ENCODE data around the gene PDRG1. TPM values are rescaled to one million over a fixed set of nuclear protein-coding genes. Genes with fewer than 3 reads are reported as not detected.

The PDRG1 gene
- 4.3 and 4.8 TPM in 2 replicates for total RNA-seq

GRCh38 chr20:31951530-31952453, at the start of gene PDRG1:
PDRG1 (minus strand) TSS chr20:31952046; CDS start chr20:31951961, 85 bp downstream.

DNA sequence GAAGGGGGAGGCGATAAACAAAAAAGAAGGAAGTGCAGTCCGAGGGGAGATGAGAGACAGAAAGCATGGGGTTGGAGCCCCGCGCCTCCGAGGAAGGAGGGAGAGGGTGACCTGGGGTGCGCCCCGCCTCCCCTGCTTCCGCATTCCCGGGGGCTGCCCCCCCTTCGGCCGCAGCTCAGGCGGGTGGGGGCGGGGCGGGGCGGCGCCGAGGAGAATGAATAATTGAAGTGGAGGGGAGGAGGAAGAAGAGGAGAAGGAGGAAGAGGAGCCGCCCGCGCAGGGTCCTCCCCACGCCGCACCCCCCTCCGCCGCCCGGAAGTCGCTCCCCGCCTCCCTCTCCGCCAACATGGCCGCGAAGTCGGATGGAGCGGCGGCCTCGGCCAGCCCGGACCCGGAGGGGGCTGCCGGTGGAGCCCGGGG, 16.0 kb upstream of the PDRG1 start, which contains the start of gene XKR7:
Gene XKR7 (plus strand): TSS at position 322 of the 420 bp plus-strand sequence. CDS start 25 bp downstream, at position 347.

Other genes starting within 250 kb of the PDRG1 start
- 116 and 129 TPM in 2 replicates for gene BCL2L1, start 229.2 kb downstream of the PDRG1 start, total RNA-seq
- gene TPX2, start 212.8 kb downstream of the PDRG1 start, total RNA-seq = 3.4 and 7.0 TPM in 2 replicates
- gene MYLK2, start 132.7 kb downstream of the PDRG1 start, total RNA-seq = not detected in 2 replicates
- not detected in 2 replicates for gene FOXS1, start 106.4 kb downstream of the PDRG1 start, total RNA-seq
- not detected in 2 replicates for gene DUSP15, start 81.5 kb downstream of the PDRG1 start, total RNA-seq
- not detected in 2 replicates for gene TTLL9, start 81.4 kb downstream of the PDRG1 start, total RNA-seq
- gene XKR7, start 16.1 kb upstream of the PDRG1 start, total RNA-seq = under 0.01 TPM in 1 of 2 replicates, not detected in the other
- under 0.01 TPM in 1 of 2 replicates, not detected in the other for gene CCM2L, start 58.4 kb upstream of the PDRG1 start, total RNA-seq
- gene HCK, start 100.2 kb upstream of the PDRG1 start, total RNA-seq = not detected in 2 replicates
- 29.2 and 34.2 TPM in 2 replicates for gene TM9SF4, start 157.7 kb upstream of the PDRG1 start, total RNA-seq